Gastrocnemius medialis (tissue), 4 donors: Measurements from ENCODE around the gene TMEM171.

Experiments used
- POLR2A ChIP-seq, 2 donors: fragments of 450-650 bp; IDR thresholded peaks; one replicate each; pipeline ENCODE4 v1.6.1; 2017; ENCODE audit warnings: antibody characterized with exemption in 2 of 2, mild to moderate bottlenecking in 2 of 2, moderate library complexity in 2 of 2
- TF ChIP-seq, protein P1 (sequence below), 5 experiments: fragments of 450-650 bp in 3 of 5; fragments of 200-600 bp in 2 of 5; sonication (generic) in 2 of 5; IDR thresholded peaks in 4 of 5; conservative IDR thresholded peaks in 1 of 5; 1 replicate in 4 of 5; 2 replicates in 1 of 5; pipeline ENCODE4 v1.5.1; 2016 to 2019; ENCODE audit warnings: antibody characterized with exemption in 5 of 5, mild to moderate bottlenecking in 3 of 5, moderate library complexity in 3 of 5

- TF ChIP-seq POLR2A (IDR thresholded peaks at IDR 0.05): no peak
- TF ChIP-seq, protein P1, sequence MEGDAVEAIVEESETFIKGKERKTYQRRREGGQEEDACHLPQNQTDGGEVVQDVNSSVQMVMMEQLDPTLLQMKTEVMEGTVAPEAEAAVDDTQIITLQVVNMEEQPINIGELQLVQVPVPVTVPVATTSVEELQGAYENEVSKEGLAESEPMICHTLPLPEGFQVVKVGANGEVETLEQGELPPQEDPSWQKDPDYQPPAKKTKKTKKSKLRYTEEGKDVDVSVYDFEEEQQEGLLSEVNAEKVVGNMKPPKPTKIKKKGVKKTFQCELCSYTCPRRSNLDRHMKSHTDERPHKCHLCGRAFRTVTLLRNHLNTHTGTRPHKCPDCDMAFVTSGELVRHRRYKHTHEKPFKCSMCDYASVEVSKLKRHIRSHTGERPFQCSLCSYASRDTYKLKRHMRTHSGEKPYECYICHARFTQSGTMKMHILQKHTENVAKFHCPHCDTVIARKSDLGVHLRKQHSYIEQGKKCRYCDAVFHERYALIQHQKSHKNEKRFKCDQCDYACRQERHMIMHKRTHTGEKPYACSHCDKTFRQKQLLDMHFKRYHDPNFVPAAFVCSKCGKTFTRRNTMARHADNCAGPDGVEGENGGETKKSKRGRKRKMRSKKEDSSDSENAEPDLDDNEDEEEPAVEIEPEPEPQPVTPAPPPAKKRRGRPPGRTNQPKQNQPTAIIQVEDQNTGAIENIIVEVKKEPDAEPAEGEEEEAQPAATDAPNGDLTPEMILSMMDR (IDR thresholded peaks at IDR 0.05 in 4 of 5, conservative IDR thresholded peaks at IDR 0.05 in 1 of 5): no peak
Observed at GRCh38 chr5:73115399-73116051, 4.8 kb upstream of the TMEM171 start.
